NCI-H345 (cell line): ENCODE results near the gene SGF29.
"Not testable (repeated sequence)": the region's sequence is repeated elsewhere in the genome, so short reads cannot be mapped to it uniquely, and the experiment has no call there.

ENCODE experiments used
- DNase-seq: peaks from one replicate; lab custom pipeline; 2025; lab: John Stamatoyannopoulos, UW

SGF29 gene

DNA sequence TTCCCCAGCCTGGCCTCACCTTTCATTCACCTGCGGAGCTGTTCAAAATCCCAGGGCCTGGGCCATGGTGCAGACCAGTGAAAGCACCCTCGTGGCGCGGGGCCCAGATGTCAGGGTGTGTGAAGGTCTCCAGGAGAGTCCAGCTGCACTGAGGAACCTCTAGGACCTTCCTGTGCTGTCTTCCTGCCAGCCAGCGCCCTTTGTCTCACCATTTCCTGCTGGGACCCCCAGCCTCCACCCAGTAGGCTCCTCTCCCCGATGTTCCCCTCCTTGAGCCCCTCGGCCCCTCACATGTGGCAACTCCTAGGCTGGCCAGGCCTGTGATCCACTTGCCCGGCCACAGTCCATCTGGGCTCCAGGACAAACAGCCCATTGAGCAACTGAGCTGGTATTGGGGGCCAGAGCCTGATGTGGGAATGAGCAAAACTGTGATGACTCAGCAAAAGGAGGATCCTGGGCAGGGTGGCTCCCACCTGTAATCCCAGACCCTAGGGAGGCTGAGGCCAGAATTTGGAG, 42.5 kb downstream of the SGF29 start:
- DNase-seq: no peak

DNA sequence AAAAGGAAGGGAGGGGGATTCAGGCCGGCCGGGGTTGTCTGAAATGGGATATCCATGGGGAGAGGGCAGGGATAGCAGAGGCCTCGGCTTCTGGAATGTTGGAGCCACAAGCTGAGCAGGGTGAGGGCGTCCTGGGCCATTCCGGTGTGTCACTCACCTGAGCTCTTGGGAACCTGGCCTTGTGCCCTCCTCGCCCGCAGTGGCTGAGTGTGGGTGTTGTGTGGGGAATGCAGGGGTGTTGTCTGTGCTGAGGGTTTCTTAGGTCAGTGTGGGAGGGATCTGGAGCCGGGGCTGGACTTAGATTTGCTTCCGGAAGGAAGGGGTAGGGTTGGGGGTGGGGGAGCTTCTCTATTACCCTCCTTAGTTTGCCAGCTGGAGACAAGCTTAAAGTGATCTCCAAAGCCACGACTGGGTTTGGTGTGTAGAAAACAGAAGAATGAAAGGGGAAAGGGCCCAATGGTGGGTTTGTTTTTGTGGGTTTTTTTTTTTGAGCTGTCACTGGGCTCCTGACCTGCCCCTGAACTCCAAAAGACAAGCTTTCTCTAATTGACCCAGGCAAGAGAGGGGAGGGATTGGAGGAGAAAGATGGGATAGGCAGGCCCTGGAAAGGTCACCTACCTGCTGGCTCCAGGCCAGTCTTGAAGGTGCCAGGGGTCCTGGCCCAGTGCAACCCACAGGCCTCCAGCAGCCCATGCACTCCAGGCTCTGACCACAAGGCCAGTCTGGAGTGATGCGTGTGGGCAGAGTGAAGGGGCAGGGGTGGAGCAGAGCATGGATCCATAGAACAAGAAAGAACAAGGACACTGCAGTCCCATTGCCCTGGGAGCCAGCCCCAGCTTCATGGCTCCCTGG, 43.3 kb downstream of the SGF29 start, which contains the start of gene SULT1A2:
TSS of gene SULT1A2 (minus strand) at position 211 of the 852 bp plus-strand sequence. CDS start 1,120 bp downstream, outside the sequence.
- no peak for DNase-seq

DNA sequence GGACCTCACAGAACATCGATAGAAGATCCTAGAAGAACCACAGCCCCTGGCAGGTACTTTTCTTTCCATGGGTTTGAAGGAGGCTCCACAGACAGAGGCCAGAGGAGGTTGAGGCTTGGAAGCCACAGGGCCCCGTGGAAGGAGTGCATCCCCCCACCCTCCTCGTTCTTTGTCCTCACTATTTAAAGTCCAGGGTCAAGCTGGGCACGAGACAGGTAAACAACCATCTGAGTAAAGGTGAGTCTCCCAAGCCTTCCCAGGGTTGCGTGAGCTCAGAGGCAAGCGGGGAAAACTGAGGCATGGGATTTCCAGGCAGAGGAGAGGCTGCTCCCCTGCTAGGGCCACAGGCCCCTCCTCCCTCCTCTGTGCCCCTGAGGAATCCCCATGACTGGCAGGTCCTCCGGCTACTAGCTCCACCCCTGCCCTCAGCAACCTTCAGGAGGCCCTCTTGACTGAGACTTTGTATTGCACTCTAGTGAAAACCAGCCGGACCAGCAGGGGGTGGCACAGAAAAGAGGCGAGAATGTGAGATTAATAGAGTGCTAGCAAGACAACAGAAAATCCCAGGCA, 44.1 kb downstream of the SGF29 start:
- DNase-seq: peak; percentile 4

DNA sequence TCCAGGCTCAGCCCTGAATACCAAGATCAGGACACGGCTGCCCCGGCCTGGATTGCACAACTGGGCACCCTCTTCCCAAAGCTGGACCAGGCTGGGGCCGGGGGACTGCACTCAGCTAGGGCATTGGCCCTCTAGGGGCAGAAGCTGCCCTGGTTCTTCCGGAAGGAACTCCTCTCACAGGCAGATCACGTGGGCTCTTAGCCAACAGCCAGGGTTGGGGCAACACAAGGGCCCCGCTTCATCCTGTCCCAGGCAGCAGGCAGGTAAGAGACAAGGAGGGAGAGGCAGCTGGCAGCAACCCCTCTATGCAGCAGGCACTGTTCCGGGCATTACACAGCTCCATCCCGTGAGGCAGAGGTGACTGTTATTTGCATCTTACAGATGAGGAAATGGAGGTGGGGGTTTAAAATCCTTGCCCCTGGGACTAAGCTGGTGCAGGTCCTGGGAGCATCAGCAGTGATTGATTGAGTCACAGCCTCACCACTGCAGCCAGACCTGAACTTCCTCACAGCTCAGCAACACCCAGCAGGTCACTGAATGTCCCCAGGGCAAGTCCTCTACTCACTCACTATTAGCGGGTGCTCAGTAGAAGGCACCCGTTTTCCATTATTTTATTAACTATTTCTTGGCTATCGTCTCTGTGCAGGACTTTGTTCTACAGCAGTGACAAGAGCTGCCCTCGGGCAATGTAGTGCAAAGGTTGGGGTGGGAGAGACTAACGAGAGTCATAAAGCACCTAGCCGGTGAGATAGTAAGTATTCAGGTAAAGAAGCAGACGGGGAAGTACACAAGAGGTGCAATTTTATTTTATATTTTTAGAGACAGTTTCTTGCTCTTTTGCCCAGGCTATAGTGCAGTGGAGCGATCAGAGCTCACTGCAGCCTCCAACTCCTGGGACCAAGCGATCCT, 45.9 kb downstream of the SGF29 start:
- DNase-seq: not testable (repeated sequence)

DNA sequence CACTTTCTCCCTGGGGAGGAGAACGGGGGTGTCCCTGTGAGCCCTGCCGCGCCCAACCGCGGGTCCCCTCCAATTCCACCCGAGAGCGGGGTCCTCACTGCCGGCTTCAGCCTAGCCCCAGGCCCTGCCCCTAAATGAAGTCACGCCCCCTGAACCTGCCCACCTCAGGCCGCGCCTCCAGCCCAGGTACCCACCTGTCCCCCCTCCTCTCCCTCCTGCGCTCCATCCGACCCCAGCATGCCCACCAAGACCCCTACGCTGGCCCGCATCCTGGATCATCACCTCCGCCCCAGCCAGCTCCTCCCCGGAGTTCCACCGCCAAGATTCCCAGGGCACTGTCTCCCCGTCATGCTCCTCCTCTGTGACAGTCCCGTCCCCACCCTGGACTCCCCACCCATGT, 47.2 kb downstream of the SGF29 start:
- not testable (repeated sequence) for DNase-seq

DNA sequence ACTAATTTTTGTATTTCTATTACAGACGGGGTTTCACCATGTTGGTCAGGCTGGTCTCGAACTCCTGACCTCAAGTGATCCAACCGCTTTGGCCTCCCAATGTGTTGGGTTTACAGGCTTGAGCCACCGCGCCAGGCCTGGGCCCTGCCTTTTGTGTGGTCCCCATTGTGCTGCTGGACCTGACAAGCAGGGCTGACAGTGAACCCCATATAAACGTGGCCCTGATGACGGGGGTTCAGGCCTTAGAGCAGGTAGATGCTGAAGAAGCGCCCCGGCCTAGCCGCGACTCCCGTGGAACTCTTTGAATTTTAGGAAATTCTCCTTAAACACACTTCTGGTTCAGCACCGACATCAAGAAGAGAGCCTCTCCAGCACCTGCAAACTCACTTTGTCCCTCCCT, 47.9 kb downstream of the SGF29 start:
- not testable (repeated sequence) for DNase-seq

DNA sequence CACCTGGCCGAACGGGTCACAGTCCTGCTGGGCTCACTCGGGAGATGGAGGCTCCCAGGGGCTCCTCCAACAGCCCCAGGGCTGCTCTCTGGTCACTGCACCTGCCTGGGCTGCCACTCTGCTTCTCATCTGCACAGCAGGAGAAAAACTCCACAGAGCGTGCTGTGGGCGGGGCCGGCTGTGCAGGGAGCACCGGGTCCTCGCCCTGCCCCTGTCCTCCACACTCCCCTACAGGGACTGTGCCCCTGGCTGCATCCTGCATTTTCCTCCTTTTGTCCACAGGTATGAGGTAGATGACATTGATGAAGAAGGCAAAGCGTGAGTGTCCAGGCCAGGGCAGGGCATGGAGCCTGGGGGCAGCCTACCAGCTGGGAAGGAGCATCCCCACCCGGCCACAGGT, 48.3 kb downstream of the SGF29 start:
- not testable (repeated sequence) for DNase-seq

DNA sequence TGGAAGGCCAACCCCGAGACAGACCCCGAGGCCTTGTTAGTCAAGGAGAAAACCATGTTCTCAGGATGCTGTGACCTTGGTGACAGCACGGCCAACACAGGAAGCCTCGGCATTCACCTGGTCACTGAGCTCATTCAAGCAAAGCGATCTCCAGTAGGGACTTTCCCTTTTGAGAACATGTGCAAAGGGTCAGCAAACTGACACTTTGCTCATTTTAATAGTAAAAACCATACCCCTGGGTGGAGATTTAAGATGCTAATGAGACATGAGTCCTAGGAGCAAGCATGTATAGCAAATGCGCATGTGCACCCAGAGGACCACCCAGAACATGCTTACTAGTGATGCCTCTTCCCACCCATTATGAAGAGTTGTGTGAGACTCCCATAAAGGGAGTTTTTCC, 48.8 kb downstream of the SGF29 start:
- no peak for DNase-seq

DNA sequence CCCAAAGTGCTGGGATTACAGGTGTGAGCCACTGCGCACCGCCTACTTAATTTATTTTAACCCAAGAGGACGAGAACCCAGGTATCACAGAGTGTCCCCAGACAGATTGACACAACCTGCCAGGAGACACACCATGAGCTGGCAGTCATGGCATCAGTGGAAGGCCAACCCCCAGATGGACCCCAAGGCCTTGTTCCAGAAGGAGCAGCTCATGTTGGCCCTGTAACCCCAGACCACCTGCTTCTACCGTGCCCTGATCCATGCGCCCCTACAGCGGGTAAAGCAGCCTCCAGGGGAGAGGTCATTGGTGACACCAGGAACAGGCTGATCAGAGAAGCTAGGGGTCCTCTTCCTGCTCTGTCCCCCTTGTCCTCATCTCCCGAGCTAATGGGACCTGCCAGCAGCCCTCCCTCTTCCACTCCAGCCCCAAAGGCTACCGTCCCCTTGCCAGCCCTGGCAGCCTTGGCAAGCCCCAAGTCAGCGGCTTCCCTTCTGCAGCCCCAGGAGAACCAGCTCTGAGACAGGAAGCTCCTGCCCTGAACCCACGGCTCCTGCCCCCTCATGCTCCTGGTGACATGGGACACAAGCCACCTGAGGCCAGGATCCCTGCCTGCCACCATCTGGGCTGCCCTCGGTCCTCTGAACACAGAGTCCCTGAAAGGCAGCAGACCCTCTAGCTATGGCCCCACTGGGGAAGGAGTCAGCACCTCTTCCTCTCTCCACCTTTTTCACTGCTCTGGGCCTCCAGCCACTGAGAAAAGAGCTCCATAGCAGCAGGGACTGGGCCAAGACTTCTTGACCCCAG, 49.9 kb downstream of the SGF29 start:
- DNase-seq: no peak

DNA sequence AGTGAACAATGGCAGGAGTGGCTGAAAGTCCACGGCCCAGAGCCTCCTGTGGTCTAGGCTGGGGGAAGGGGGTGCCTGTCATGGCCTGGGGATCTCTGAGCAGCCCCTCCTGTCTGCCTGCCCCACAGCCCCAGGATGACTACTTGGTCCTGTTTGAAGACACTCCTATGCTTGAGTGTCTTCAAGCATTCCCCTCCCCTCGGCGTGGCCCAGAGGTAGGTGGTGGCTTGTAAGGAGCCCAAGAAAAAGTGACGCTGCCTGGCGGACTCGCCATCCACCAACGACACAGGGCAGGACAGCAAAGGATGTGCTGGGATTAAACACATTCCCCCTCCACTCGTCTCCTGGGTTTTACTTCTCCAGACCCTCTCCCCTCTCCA, 50.5 kb downstream of the SGF29 start:
- DNase-seq: no peak

DNA sequence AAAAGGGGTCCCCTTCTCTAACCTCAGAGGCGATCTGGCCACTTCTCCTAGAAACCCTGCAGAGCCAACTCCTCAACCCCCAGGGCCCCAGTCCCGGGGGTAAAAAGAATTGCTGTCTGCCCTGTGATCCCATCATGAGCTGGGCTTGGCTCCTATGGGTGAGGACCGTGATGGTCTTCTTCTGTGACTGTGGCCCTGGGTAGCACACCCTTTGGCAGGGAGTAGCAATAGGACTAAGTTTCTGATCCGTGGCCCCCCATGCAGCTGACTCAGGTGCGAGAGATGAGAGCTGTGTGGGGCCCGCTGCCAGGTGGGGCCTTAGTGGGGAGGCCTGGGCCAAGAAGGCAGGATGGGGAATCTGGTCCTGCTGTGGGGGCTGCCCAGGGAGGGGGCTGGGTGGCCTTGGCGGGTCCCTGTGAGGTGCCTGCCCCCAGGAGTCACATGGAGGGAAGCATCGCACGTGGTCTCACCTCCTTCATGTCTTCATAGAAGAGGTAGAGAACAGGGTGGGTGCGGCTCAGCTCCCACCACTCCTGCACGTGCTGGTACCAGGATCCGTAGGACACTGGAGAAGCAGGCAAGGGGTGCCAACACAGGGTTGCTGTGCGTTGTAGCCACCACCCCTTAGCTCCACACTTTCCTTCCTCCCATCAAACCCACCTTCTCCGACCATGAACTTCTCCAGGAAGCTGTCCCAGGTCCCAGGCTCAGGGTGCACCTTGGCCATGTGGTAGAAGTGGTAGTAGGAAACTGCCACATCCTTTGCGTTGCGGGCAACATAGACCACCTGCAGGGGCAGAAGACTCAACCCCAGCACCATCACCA, 52.8 kb downstream of the SGF29 start:
- no peak for DNase-seq

DNA sequence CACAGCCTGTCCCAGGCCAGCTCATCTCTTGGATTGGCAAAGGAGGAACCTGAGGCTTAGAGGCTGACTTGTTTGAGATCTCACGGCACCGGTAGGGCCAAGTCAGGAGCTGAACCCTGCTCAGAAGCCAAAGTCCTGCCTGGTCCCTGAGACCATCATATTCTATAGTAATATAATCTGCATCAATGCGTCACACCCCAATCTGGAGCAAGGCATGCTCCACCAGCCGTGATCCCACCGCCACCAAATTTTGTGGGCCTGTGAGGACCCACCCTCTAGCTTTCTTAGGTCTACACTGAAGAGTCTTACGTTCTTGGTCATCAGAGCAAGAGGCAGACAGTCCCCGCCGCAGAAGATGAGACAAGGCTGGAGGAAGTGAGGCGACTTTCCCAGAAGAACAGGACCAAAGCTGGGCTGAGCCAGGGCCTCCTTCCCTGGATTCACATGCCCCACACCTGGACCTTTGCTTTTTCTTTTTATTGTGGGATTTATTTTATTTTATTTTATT, 53.5 kb downstream of the SGF29 start:
- DNase-seq: no peak

DNA sequence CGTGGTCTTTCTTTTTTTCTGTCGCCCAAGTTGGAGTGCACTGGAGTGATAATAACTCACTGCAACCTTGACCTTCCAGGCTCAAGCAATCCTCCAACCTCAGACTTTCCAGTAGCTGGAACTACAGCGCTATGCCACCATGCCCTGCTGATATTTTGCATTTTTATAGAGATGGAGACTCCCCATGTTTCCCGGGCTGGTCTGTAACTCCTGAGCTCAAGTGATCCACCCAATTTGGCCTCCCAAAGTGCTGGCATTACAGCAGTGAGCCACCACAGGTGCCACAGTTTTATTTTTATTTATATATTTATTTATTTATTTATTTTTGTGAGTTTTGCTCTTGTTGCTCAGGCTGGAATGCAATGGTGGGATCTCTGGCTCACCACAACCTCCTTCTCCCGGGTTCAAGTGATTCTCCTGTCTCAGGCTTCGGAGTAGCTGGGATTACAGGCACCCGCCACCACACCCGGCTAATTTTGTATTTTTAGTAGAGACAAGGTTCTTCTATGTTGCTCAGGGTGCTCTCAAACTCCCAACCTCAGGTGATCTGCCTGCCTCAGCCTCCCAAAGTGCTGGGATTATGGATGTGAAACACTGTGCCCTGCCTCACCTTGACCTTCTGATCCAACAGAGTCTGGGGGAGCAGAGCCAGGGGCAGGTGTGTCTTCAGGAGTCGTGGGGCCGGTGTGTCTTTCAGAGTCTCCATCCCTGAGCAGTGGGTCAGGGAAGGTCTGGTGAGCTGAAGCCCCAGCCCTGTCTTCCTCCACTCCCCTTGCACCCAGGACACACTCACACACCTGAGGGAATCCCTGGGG, 54.2 kb downstream of the SGF29 start:
- not testable (repeated sequence) for DNase-seq

DNA sequence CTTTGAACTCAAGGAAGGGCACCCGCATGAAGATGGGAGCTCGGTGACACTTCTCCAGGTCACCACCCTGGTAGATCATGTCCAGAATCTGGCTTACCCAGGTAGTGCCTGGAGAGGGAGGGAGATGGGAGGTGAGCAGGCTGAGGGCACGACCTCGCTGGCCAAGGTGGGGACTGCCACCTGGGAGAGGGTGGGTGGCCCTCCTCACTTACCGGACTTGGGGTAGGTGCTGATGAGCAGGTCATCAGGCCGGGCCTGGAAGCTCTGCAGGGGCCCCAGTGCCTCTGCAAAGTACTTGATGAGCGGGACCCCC, 54.7 kb downstream of the SGF29 start:
- DNase-seq: not testable (repeated sequence)

DNA sequence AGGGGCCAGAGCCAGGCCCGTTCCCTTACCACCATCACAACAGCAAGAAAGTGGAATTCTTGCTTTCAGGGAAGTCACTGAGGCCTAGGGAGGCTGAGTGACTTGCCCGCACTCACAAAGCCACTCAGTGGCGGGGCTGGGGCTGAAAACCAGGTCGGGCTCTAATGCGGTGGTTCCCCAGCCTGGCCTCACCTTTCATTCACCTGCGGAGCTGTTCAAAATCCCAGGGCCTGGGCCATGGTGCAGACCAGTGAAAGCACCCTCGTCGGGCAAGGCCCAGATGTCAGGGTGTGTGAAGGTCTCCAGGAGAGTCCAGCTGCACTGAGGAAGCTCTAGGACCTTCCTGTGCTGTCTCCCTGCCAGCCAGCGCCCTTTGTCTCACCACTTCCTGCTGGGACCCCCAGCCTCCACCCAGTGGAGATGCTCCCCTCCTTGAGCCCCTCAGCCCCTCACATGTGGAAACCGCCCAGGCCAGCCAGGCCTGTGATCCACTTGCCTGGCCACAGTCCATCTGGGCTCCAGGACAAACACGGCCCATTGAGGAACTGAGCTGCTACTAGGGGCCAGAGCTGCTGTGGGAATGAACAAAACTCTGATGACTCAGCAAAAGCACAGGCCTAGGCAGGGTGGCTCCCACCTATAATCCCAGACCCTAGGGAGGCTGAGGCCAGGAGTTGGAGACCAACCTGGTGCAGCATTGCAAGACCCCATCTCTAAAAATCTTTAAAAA, 55.3 kb downstream of the SGF29 start:
- not testable (repeated sequence) for DNase-seq

DNA sequence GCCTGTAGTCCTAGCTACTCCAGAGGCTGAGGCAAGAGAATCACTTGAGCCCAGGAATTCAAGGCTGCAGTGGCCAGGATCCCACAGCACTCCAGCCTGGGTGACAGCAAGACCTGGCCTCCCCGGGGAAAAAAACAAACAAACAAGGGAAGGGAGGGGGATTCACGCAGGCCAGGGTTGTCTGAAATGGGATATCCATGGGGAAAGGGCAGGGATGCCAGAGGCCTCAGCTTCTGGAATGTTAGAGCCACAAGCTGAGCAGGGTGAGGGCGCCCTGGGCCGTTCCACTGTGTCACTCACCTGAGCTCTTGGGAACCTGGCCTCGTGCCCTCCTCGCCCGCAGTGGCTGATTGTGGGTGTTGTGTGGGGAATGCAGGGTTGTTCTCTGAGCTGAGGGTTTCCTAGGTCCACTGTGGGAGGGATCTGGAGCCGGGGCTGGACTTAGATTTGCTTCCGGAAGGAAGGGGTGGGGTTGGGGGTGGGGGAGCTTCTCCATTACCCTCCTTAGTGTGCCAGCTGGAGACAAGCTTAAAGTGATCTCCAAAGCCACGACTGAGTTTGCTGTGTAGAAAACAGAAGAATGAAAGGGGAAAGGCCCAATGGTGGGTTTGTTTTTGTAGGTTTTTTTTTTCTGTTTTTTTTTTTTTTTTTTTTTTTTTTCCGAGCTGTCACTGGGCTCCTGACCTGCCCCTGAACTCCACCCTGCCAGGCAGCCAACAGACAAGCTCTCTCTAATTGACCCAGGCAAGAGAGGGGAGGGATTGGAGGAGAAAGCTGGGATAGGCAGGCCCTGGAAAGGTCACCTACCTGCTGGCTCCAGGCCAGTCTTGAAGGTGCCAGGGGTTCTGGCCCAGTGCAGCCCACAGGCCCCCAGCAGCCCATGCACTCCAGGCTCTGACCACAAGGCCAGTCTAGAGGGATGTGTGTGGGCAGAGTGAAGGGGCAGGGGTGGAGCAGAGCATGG, 56.2 kb downstream of the SGF29 start, which contains the start of gene SULT1A1:
TSS of gene SULT1A1 (minus strand) at position 414 of the 964 bp plus-strand sequence. CDS start 1,189 bp downstream, outside the sequence.
- DNase-seq: no peak

DNA sequence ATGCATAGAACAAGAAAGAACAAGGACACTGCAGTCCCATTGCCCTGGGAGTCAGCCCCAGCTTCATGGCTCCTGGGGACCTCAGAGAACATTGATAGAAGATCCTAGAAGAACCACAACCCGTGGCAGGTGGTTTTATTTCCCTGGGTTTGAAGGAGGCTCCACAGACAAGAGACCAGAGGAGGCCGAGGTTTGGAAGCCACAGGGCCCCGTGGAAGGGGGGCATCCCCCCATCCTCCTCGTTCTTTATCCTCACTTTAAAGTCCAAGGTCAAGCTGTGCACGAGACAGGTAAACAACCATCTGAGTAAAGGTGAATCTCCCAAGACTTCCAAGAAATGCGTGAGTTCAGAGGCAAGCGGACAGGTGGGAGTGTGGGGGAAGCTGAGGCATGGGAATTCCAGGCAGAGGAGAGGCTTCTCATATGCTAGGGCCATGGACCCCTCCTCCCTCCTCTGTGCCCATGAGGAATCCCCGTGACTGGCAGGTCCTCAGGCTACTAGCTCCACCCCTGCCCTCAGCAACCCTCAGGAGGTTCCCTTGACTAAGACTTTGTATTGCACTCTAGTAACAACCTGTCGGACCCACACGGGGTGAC, 57.0 kb downstream of the SGF29 start:
- DNase-seq: no peak
